ENCODE results near the gene NPPB. TPM values are rescaled to one million over a fixed set of nuclear protein-coding genes. Genes with fewer than 3 reads are reported as not detected.

NPPB gene
- total and polyA plus RNA-seq, 9 of the 15 experiments (the other 6 are each of a cell fraction or from before 2014, with no cell fraction given) = not detected

GRCh38 chr1:11842154-11843041 lies 16.3 kb downstream of the NPPB start (continued):
- peak; percentile 97 for TF ChIP-seq MAX (CRISPR knock-in tag; IDR thresholded peaks at IDR 0.05)
- peak; percentile 86 for TF ChIP-seq CXXC5 (CRISPR knock-in tag; IDR thresholded peaks at IDR 0.05)
- peak; percentile 67 for TF ChIP-seq ZFX (CRISPR knock-in tag; IDR thresholded peaks at IDR 0.05)
- peak; percentile 97 for TF ChIP-seq EP300 (IDR thresholded peaks at IDR 0.05; ENCODE audit: low read length)
- TF ChIP-seq ZMIZ1 (IDR thresholded peaks at IDR 0.05; ENCODE audit: low read depth in 2 of 2, low read length in 2 of 2) = peak in 1 of 2 experiments; percentile 81; a peak in 2 of 4 replicates
- TF ChIP-seq ZNF592 (IDR thresholded peaks at IDR 0.05) = peak; percentile 65
- TF ChIP-seq ZNF407 (IDR thresholded peaks at IDR 0.05; ENCODE audit: low read depth) = 0 out of 2 replicates have a peak, but pooled peaks have one; percentile 13
- TF ChIP-seq ZKSCAN8 (CRISPR knock-in tag; IDR thresholded peaks at IDR 0.05) = peak; percentile 84
- TF ChIP-seq ELF4 (CRISPR knock-in tag; IDR thresholded peaks at IDR 0.05) = peak; percentile 87

Data from K562 (cell line).